NCI-H2029 treated with DMSO at 0.1 percent for 48 hours (cell line): ENCODE data around the gene C1orf115.
A peak's percentile ranks its signal among the peaks of the same experiment; 100 is the strongest.
"Not testable (repeated sequence)": the region's sequence is repeated elsewhere in the genome, so short reads cannot be mapped to it uniquely, and the experiment has no call there.

Source experiments
- DNase-seq: peaks from one replicate; lab custom pipeline; 2025; lab: John Stamatoyannopoulos, UW

C1orf115 gene

GRCh38 chr1:220694866-220695382 lies 4.8 kb downstream of the C1orf115 start:
- no peak for DNase-seq

GRCh38 chr1:220695426-220695825 lies 5.3 kb downstream of the C1orf115 start:
- DNase-seq: no peak

GRCh38 chr1:220696226-220696862 lies 6.2 kb downstream of the C1orf115 start:
- DNase-seq: no peak

- no peak for DNase-seq
Measured at GRCh38 chr1:220696863-220697231, 6.7 kb downstream of the C1orf115 start.

- no peak for DNase-seq
Measured at GRCh38 chr1:220697326-220697725, 7.2 kb downstream of the C1orf115 start.

- DNase-seq: no peak
Measured at GRCh38 chr1:220698607-220699016, 8.4 kb downstream of the C1orf115 start.

GRCh38 chr1:220699044-220699443 lies 8.9 kb downstream of the C1orf115 start:
- DNase-seq: no peak

- DNase-seq: peak; percentile 44
Measured at GRCh38 chr1:220700556-220701179, 10.5 kb downstream of the C1orf115 start.

- DNase-seq: no peak
Measured at GRCh38 chr1:220701974-220702373, 11.8 kb downstream of the C1orf115 start.

- DNase-seq: no peak
Measured at GRCh38 chr1:220702733-220703270, 12.6 kb downstream of the C1orf115 start.

- no peak for DNase-seq
Measured at GRCh38 chr1:220703305-220703704, 13.1 kb downstream of the C1orf115 start.

- DNase-seq: no peak
Measured at GRCh38 chr1:220705782-220706181, 15.6 kb downstream of the C1orf115 start.

- DNase-seq: no peak
Measured at GRCh38 chr1:220706480-220706879, 16.3 kb downstream of the C1orf115 start.

GRCh38 chr1:220707160-220707559 lies 17.0 kb downstream of the C1orf115 start:
- DNase-seq: no peak

GRCh38 chr1:220708244-220708643 lies 18.1 kb downstream of the C1orf115 start:
- DNase-seq: no peak

GRCh38 chr1:220708936-220709801 lies 19.0 kb downstream of the C1orf115 start:
- no peak for DNase-seq

- DNase-seq: no peak
Measured at GRCh38 chr1:220710333-220710732, 20.2 kb downstream of the C1orf115 start.

- DNase-seq: no peak
Measured at GRCh38 chr1:220711056-220711809, 21.1 kb downstream of the C1orf115 start.

- not testable (repeated sequence) for DNase-seq
Measured at GRCh38 chr1:220715986-220716385, 25.8 kb downstream of the C1orf115 start.

GRCh38 chr1:220717800-220718640 lies 27.9 kb downstream of the C1orf115 start:
- no peak for DNase-seq

GRCh38 chr1:220721266-220721665 lies 31.1 kb downstream of the C1orf115 start:
- DNase-seq: not testable (repeated sequence)
